ENCODE results near the gene MYRFL.

Gene MYRFL

DNA sequence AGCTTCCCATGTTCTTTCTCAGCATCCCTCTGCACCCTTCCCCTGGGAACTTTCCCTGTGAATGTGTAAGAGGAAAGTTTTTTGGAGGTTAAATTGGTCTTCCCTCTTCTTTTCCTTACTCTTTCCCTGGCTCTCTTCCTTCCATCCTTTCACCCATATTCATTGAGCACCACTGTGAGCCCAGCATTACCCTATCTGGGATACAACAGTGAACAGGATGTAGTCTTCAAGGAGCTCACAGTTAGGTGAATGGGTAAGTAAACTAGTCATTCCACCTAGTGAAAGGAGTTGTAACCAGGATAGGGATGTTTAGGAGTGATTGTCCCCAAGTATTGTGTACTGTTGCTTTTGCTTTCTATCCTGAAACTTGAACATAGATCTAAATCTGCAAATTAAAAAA, 123.8 kb downstream of the MYRFL start:
- H2AFZ ChIP-seq (ENCODE audit: low read depth, low read length) = no peak overlapping the region
- H3K9me3 ChIP-seq (ENCODE audit: insufficient read depth, low read length) = no peaks in the 10 kb centered on the region
- H4K20me1 ChIP-seq (ENCODE audit: insufficient read depth, low read length) = no peaks in the 10 kb centered on the region
- TF ChIP-seq, protein P1, sequence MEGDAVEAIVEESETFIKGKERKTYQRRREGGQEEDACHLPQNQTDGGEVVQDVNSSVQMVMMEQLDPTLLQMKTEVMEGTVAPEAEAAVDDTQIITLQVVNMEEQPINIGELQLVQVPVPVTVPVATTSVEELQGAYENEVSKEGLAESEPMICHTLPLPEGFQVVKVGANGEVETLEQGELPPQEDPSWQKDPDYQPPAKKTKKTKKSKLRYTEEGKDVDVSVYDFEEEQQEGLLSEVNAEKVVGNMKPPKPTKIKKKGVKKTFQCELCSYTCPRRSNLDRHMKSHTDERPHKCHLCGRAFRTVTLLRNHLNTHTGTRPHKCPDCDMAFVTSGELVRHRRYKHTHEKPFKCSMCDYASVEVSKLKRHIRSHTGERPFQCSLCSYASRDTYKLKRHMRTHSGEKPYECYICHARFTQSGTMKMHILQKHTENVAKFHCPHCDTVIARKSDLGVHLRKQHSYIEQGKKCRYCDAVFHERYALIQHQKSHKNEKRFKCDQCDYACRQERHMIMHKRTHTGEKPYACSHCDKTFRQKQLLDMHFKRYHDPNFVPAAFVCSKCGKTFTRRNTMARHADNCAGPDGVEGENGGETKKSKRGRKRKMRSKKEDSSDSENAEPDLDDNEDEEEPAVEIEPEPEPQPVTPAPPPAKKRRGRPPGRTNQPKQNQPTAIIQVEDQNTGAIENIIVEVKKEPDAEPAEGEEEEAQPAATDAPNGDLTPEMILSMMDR (IDR thresholded peaks at IDR 0.05; ENCODE audit: low read depth, low read length) = no peak
- no peak for TF ChIP-seq EZH2phosphoT487 (IDR thresholded peaks at IDR 0.05; ENCODE audit: low read depth)
- H3K79me2 ChIP-seq (ENCODE audit: low read length) = no peaks in the 10 kb centered on the region
- no peak overlapping the region for H3K4me2 ChIP-seq (ENCODE audit: low read length)
- H3K27me3 ChIP-seq (ENCODE audit: low read depth, low read length) = no peaks in the 10 kb centered on the region
- peaks cover 6% of the 10 kb centered on the region; the same call in 1 of the 2 replicates for H3K4me1 ChIP-seq (ENCODE audit: low read length)
- no peak overlapping the region for H3K4me3 ChIP-seq (ENCODE audit: low read length)
- H3K36me3 ChIP-seq (replicated peaks; ENCODE audit: low read depth, low read length) = no peaks in the 10 kb centered on the region
- no peak overlapping the region for H3K9ac ChIP-seq (ENCODE audit: low read length)
- H3K27ac ChIP-seq (ENCODE audit: low read length) = no peak overlapping the region

DNA sequence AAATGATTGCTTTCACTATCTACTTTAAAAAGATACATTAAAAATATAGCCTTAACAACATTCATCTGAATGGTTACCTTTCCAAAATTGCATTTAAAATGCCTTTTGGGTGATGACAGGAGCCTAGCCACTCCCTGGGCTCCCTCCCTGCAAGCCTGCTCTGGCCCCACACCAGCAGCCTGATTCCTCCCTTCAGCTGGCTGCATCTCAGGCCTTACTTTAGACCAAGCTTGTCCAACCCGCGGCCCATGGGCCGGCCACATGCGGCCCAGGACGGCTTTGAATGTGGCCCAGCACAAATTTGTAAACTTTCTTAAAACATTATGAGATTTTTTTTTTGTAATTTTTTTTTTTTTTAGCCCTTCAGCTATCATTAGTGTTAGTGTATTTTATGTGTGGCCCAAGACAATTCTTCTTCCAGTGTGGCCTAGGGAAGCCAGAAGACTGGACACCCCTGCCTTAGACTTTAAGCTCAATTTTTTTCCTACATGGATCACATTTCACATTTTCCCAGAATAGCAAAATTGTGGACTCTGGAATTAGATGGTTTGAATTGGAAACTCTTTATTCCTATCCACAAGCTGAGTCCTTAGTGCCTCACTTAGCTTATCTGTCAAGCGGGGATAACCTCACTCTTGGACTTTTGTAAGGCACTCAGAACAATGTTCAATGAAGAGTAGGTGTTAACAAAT, 124.4 kb downstream of the MYRFL start:
- Histone ChIP-seq H3K9ac (ENCODE audit: low read length) (no peak overlapping the region), H3K36me3 (replicated peaks; ENCODE audit: low read depth, low read length) (no peaks in the 10 kb centered on the region), H3K4me1 (ENCODE audit: low read length) (peaks cover 6% of the 10 kb centered on the region; the same call in 1 of the 2 replicates), H3K27me3 (ENCODE audit: low read depth, low read length) (no peaks in the 10 kb centered on the region), H3K79me2 (ENCODE audit: low read length) (no peaks in the 10 kb centered on the region), H3K4me3 (ENCODE audit: low read length) (no peak overlapping the region), H4K20me1 (ENCODE audit: insufficient read depth, low read length) (no peaks in the 10 kb centered on the region), H3K27ac (ENCODE audit: low read length) (no peak overlapping the region), H3K4me2 (ENCODE audit: low read length) (no peak overlapping the region), H2AFZ (ENCODE audit: low read depth, low read length) (no peak overlapping the region), H3K9me3 (ENCODE audit: insufficient read depth, low read length) (no peaks in the 10 kb centered on the region)
- TF ChIP-seq EZH2phosphoT487 (IDR thresholded peaks at IDR 0.05; ENCODE audit: low read depth) = no peak
- TF ChIP-seq, protein P1 (IDR thresholded peaks at IDR 0.05; ENCODE audit: low read depth, low read length) = no peak

DNA sequence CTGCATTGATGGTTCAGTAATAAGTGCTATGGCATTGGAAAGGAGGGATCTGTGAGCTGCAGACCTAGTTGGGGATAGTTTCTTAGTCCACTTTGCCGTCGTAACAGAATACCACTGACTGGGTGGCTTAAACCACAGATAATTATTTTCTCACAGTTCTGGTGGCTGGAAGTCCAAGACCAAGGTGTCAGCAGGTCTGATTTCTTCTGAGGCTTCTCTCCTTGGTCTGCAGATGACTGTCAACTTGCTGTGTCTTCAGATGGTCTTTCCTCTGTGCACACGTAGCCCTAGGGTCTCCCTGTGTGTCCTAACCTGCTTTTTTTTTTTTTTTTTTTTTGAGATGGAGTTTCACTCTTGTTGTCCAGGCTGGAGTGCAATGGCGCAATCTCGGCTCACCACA, 126.1 kb downstream of the MYRFL start:
- H3K4me2 ChIP-seq (ENCODE audit: low read length) = no peak overlapping the region
- no peaks in the 10 kb centered on the region for H4K20me1 ChIP-seq (ENCODE audit: insufficient read depth, low read length)
- H3K4me1 ChIP-seq (ENCODE audit: low read length) = peaks cover 6% of the 10 kb centered on the region; the same call in 1 of the 2 replicates
- no peak overlapping the region for H3K4me3 ChIP-seq (ENCODE audit: low read length)
- no peaks in the 10 kb centered on the region for H3K36me3 ChIP-seq (replicated peaks; ENCODE audit: low read depth, low read length)
- no peak overlapping the region for H3K27ac ChIP-seq (ENCODE audit: low read length)
- TF ChIP-seq, protein P1 (IDR thresholded peaks at IDR 0.05; ENCODE audit: low read depth, low read length) = no peak
- no peak for TF ChIP-seq EZH2phosphoT487 (IDR thresholded peaks at IDR 0.05; ENCODE audit: low read depth)
- no peaks in the 10 kb centered on the region for H3K9me3 ChIP-seq (ENCODE audit: insufficient read depth, low read length)
- no peak overlapping the region for H2AFZ ChIP-seq (ENCODE audit: low read depth, low read length)
- no peaks in the 10 kb centered on the region for H3K27me3 ChIP-seq (ENCODE audit: low read depth, low read length)
- H3K9ac ChIP-seq (ENCODE audit: low read length) = no peak overlapping the region
- no peaks in the 10 kb centered on the region for H3K79me2 ChIP-seq (ENCODE audit: low read length)

DNA sequence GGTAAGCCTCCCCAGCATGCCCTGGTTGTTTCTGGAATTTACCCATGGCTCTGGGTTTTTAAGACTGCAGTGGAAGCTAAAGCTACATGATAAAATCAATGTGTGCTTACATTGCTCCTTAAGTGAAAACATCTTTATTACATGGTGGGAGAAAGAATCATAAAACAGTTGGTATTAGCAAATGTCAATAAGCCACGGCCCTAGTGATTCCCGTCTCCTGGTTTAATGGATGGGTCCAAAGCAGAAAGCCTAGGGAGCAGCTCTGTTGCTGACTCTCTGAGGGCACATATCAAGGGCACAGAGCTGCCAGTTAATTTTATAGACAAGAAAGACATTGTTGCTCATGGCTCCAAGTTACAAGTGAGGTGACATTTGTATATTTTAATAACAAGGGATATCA, 127.9 kb downstream of the MYRFL start:
- Histone ChIP-seq H3K79me2 (ENCODE audit: low read length) (no peaks in the 10 kb centered on the region), H4K20me1 (ENCODE audit: insufficient read depth, low read length) (no peaks in the 10 kb centered on the region), H3K4me2 (ENCODE audit: low read length) (no peak overlapping the region), H3K27ac (ENCODE audit: low read length) (no peak overlapping the region), H3K27me3 (ENCODE audit: low read depth, low read length) (no peaks in the 10 kb centered on the region), H3K9me3 (ENCODE audit: insufficient read depth, low read length) (no peaks in the 10 kb centered on the region), H2AFZ (ENCODE audit: low read depth, low read length) (no peak overlapping the region), H3K36me3 (replicated peaks; ENCODE audit: low read depth, low read length) (no peaks in the 10 kb centered on the region), H3K4me3 (ENCODE audit: low read length) (no peak overlapping the region), H3K9ac (ENCODE audit: low read length) (no peak overlapping the region), H3K4me1 (ENCODE audit: low read length) (peaks cover 6% of the 10 kb centered on the region; the same call in 1 of the 2 replicates)
- TF ChIP-seq EZH2phosphoT487 (IDR thresholded peaks at IDR 0.05; ENCODE audit: low read depth) = no peak
- TF ChIP-seq, protein P1 (IDR thresholded peaks at IDR 0.05; ENCODE audit: low read depth, low read length) = no peak

Measured in OCI-LY3 (cell line).